Measurements from ENCODE around the gene PTGFR. TPM values are rescaled to one million over a fixed set of nuclear protein-coding genes. Genes with fewer than 3 reads are reported as not detected.

Gene PTGFR
- total RNA-seq, 2 donors from 2014 or later, result 3.5 to 8.7 TPM

DNA sequence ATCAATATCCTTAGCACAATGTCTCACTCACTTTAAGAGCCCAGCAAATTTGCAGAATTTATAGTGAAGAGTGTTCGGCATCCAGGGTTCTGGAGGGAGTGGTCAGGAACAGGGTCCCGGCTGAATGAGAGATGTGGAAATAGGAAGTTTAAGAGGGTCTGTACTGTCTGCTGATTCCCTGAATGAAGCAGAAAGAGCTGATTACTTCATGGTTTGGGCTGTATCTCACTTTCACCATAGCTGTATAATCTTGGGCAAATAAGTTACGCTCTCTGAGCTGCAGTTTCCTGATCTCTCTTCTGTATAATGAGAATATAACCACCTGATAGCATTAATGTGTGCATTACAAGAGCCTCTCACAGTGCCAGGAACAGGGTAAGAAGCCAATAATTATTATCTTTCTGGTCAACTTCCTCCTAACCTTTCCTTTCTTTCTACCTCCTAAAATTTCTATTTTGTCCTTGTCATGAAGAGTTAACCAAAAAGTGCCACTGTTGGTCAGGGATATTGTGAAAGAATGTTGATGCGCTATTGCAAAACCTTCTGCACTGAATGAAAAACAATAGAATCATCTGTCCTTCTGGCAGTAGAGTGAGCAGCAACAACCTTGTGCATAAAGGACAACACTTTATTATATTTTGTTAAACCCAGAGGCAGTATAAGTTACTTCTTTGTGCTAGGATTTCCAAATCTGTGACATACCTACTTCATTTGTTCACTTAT is 14.7 kb upstream of the PTGFR start:
- Histone ChIP-seq H3K36me3 (no peaks in the 10 kb centered on the region), H3K27ac (no peak overlapping the region), H3K4me1 (ENCODE audit: control insufficient read depth in 1 of 2, low read depth in 2 of 2) (no peaks in the 10 kb centered on the region)

DNA sequence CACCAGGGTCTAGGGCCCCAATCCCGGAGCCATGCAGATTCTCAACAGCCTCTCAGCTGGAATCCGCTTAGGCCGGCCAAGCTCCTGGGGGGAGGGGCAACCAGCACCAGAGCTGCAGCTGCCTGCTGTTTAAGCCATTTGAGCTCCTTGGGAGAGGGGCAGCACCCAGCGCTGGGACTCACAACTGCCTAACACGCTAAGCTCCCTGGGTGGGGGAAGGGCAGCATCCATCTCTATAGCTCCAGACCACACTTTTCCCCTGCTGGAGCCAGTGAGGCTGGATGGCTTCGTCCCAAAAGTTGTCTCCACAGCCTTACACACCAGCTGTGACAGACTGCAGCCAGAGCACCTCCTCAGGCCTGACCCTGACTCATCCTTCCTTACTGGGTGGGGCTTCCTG is 6.9 kb upstream of the PTGFR start:
- TF ChIP-seq CTCF (IDR thresholded peaks at IDR 0.05), result no peak
- H3K4me3 ChIP-seq, result no peak overlapping the region
- H3K9me3 ChIP-seq, result no peaks in the 10 kb centered on the region
- H3K27me3 ChIP-seq (replicated peaks; ENCODE audit: insufficient read depth), result no peaks in the 10 kb centered on the region
- no peaks in the 10 kb centered on the region for H3K36me3 ChIP-seq
- no peak for DNase-seq (ENCODE audit: low spot score)
- no peak overlapping the region for H3K27ac ChIP-seq
- no peaks in the 10 kb centered on the region for H3K4me1 ChIP-seq (ENCODE audit: control insufficient read depth in 1 of 2, low read depth in 2 of 2)
- no peak for ATAC-seq (ENCODE audit: insufficient number of reproducible peaks, low FRiP score, low read depth)

More for the DNA sequence above, 14.7 kb upstream of the PTGFR start:
- no peak for TF ChIP-seq CTCF (IDR thresholded peaks at IDR 0.05)
- no peak for ATAC-seq (ENCODE audit: insufficient number of reproducible peaks, low FRiP score, low read depth)
- Histone ChIP-seq H3K4me3 (no peak overlapping the region), H3K27me3 (replicated peaks; ENCODE audit: insufficient read depth) (no peaks in the 10 kb centered on the region), H3K9me3 (no peaks in the 10 kb centered on the region)
- no peak for DNase-seq (ENCODE audit: low spot score)

DNA sequence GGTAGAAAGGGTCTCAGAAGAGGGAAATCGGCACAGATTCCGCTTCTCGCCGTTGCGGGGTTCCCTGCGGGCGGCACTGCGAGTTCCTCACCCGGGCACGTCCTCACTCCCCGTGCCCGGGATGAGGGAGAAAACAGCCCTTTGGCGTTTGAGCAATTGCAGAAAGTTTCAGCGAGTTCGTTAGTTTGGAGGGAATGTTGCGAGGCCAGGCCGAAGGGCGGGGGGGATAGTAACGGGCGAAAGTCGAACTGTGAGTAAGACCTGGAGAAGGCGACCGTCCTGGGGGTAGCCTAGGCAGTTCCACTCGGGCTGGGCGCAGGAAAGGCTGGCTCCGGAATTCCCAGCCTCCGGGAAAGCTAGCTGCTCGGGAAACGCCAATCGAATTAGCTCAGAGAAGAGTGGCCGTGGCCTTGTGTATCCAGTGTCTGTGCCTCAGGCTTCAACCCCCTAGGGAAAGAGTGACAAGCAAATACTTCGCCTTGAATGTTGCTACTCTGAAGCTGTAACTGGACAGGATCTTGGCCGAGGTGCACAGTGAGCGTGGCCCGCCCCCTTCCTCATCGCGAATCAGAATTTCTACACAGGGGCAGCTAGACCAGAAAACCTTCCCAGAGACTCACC is 787 bp downstream of the PTGFR start:
- Histone ChIP-seq H3K9me3 (no peaks in the 10 kb centered on the region), H3K27ac (peak overlapping the region in 1 of 2 donors; percentile 78), H3K27me3 (replicated peaks; ENCODE audit: insufficient read depth) (no peaks in the 10 kb centered on the region), H3K36me3 (no peaks in the 10 kb centered on the region), H3K4me1 (ENCODE audit: control insufficient read depth in 1 of 2, low read depth in 2 of 2) (peaks cover 0 to 6% of the 10 kb centered on the region in 2 donors), H3K4me3 (peak overlapping the region; percentile 82)
- DNase-seq (ENCODE audit: low spot score), result no peak
- TF ChIP-seq CTCF (IDR thresholded peaks at IDR 0.05), result no peak
- ATAC-seq (ENCODE audit: insufficient number of reproducible peaks, low FRiP score, low read depth), result peak; percentile 82

DNA sequence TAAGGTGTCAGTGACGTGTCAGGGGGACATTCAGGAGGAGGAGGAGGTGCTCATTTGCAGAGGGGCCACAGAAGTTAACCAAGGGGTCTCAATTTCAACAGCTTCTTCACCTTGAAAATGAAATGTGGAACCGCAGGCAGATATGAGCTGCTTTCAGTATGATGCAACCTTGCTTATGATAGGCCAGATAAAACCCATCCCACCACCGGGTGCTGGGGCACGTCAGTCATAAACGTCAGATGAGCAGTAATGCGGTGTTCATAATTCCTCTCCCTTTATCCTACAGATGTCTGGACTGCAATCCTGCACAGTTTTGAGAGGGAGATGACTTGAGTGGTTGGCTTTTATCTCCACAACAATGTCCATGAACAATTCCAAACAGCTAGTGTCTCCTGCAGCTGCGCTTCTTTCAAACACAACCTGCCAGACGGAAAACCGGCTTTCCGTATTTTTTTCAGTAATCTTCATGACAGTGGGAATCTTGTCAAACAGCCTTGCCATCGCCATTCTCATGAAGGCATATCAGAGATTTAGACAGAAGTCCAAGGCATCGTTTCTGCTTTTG is 1.7 kb downstream of the PTGFR start:
- Histone ChIP-seq H3K9me3 (no peaks in the 10 kb centered on the region), H3K27ac (no peak overlapping the region), H3K27me3 (replicated peaks; ENCODE audit: insufficient read depth) (no peaks in the 10 kb centered on the region), H3K4me1 (ENCODE audit: control insufficient read depth in 1 of 2, low read depth in 2 of 2) (peaks cover 0 to 6% of the 10 kb centered on the region in 2 donors), H3K36me3 (no peaks in the 10 kb centered on the region), H3K4me3 (peak overlapping the region; percentile 82)
- ATAC-seq (ENCODE audit: insufficient number of reproducible peaks, low FRiP score, low read depth) (no peak), DNase-seq (ENCODE audit: low spot score) (no peak)
- no peak for TF ChIP-seq CTCF (IDR thresholded peaks at IDR 0.05)

GRCh38 chr1:78493451-78493850 is 2.7 kb downstream of the PTGFR start:
- peak overlapping the region; percentile 1 for H3K4me3 ChIP-seq
- no peaks in the 10 kb centered on the region for H3K27me3 ChIP-seq (replicated peaks; ENCODE audit: insufficient read depth)
- H3K27ac ChIP-seq, result no peak overlapping the region
- no peak for DNase-seq (ENCODE audit: low spot score)
- H3K36me3 ChIP-seq, result no peaks in the 10 kb centered on the region
- no peak for ATAC-seq (ENCODE audit: insufficient number of reproducible peaks, low FRiP score, low read depth)
- H3K4me1 ChIP-seq (ENCODE audit: control insufficient read depth in 1 of 2, low read depth in 2 of 2), result peaks cover 0 to 6% of the 10 kb centered on the region in 2 donors
- no peaks in the 10 kb centered on the region for H3K9me3 ChIP-seq
- TF ChIP-seq CTCF (IDR thresholded peaks at IDR 0.05), result no peak
